Keratinocyte (primary cell): ENCODE results near the gene ROBO2. TPM values are rescaled to one million over a fixed set of nuclear protein-coding genes. Genes with fewer than 3 reads are reported as not detected.

Source experiments
- DNase-seq: peaks from one replicate; pipeline ENCODE4 v3.0.0-alpha.2; 2011; ENCODE audit warnings: low read depth, missing footprints, low spot score
- FAIRE-seq: peaks from 2 replicates; lab custom pipeline; 2011; peaks lifted over from hg19 to GRCh38; lab: Jason Lieb, UNC
- H2AFZ ChIP-seq: 2 replicates; pipeline ENCODE4 v1.6.0; 2012; ENCODE audit warnings: low read length, control low read depth, inconsistent platforms; ENCODE audit not compliant: control insufficient read depth
- H3K27ac ChIP-seq: 2 replicates; pipeline ENCODE4 v1.5.1; 2011; ENCODE audit warnings: low read length; ENCODE audit not compliant: control insufficient read depth, insufficient read depth
- H3K27me3 ChIP-seq: 3 replicates; pipeline ENCODE4 v1.6.0; 2011; ENCODE audit warnings: low read length; ENCODE audit not compliant: control insufficient read depth, insufficient read depth; ENCODE audit errors: extremely low read depth
- H3K36me3 ChIP-seq, 2 experiments: 2 replicates in 1 of 2; 3 replicates in 1 of 2; pipeline ENCODE4 v1.5.1; 2011; ENCODE audit warnings: low read length in 2 of 2, mild to moderate bottlenecking in 1 of 2; ENCODE audit not compliant: control insufficient read depth in 2 of 2, insufficient read depth in 2 of 2; ENCODE audit errors: extremely low read depth in 1 of 2
- H3K4me1 ChIP-seq: 3 replicates; pipeline ENCODE4 v1.5.1; 2011; ENCODE audit warnings: low read length; ENCODE audit not compliant: control insufficient read depth, insufficient read depth; ENCODE audit errors: extremely low read depth
- H3K4me2 ChIP-seq: 3 replicates; pipeline ENCODE4 v1.6.0; 2011; ENCODE audit warnings: low read depth, low read length; ENCODE audit not compliant: control insufficient read depth, insufficient read depth; ENCODE audit errors: extremely low read depth
- H3K4me3 ChIP-seq, 3 experiments: fragments of 200-600 bp in 1 of 3; sonication (generic) in 1 of 3; 2 replicates in 2 of 3; 3 replicates in 1 of 3; pipeline ENCODE4 v1.5.1; 2011 to 2016; ENCODE audit warnings: low read length in 3 of 3, mild to moderate bottlenecking in 3 of 3, control low read depth in 2 of 3, inconsistent platforms in 1 of 3, low read depth in 1 of 3, mixed read lengths in 1 of 3, mixed run types in 1 of 3, moderate library complexity in 1 of 3; ENCODE audit not compliant: control insufficient read depth in 2 of 3, insufficient read depth in 2 of 3; ENCODE audit errors: extremely low read depth in 1 of 3
- H3K79me2 ChIP-seq: 2 replicates; pipeline ENCODE4 v1.6.0; 2012; ENCODE audit warnings: low read length; ENCODE audit not compliant: control insufficient read depth, insufficient read depth
- H3K9ac ChIP-seq: 3 replicates; pipeline ENCODE4 v1.6.0; 2011; ENCODE audit warnings: low read length; ENCODE audit not compliant: control insufficient read depth, insufficient read depth; ENCODE audit errors: extremely low read depth
- H3K9me1 ChIP-seq: 3 replicates; pipeline ENCODE4 v1.6.0; 2011; ENCODE audit warnings: low read length; ENCODE audit not compliant: control insufficient read depth, insufficient read depth; ENCODE audit errors: extremely low read depth
- H3K9me3 ChIP-seq: 2 replicates; pipeline ENCODE4 v1.5.1; 2012; ENCODE audit warnings: low read depth, low read length; ENCODE audit not compliant: control insufficient read depth
- H4K20me1 ChIP-seq: 3 replicates; pipeline ENCODE4 v1.6.0; 2011; ENCODE audit warnings: low read length; ENCODE audit not compliant: control insufficient read depth, insufficient read depth; ENCODE audit errors: extremely low read depth
- CTCF ChIP-seq, 3 experiments: IDR thresholded peaks in 1 of 3; conservative IDR thresholded peaks in 1 of 3; optimal IDR thresholded peaks in 1 of 3; 2 replicates in 2 of 3; 3 replicates in 1 of 3; pipeline versions ENCODE3 to v1.5.1; 2011; ENCODE audit warnings: low read length in 3 of 3, mild to moderate bottlenecking in 3 of 3, moderate library complexity in 2 of 3, control low read depth in 1 of 3, inconsistent platforms in 1 of 3; ENCODE audit not compliant: insufficient read depth in 2 of 3; ENCODE audit errors: extremely low read depth in 1 of 3
- EZH2 ChIP-seq: IDR thresholded peaks from one replicate; pipeline ENCODE4 v1.6.1; 2012; ENCODE audit warnings: inconsistent platforms, mild to moderate bottlenecking, low read length, moderate library complexity
- dilution Hi-C: fragments of 300-500 bp; cut with MboI; formaldehyde crosslinking; loops from one replicate; pipeline ENCODE4 v1.7.0; 2020; ENCODE audit warnings: low sequenced_read_pairs; ENCODE audit not compliant: extremely low pct_ligation_motif_present
- polyA plus RNA-seq, 5 experiments: library from polyadenylated mRNA; depleted of rRNA in 3 of 5; stranded (reverse) in 3 of 5; stranded (forward) in 1 of 5; unstranded in 1 of 5; fragments of >200 nt; gene quantifications; 1 replicate in 1 of 5; 2 replicates in 3 of 5; 3 replicates in 1 of 5; pipeline versions ENCODE4 v1.2.1 to v1.2.3, GENCODE V29; 2011 to 2012; ENCODE audit warnings: missing spikeins in 2 of 5, low read depth in 1 of 5, low replicate concordance in 1 of 5
- small RNA-seq, 3 experiments: library from RNA; depleted of rRNA; stranded (forward); fragments of <200 nt; gene quantifications; one replicate each; pipeline ENCODE3, GENCODE V24; 2012; ENCODE audit warnings: low read depth in 3 of 3, low replicate concordance in 1 of 3; ENCODE audit not compliant: insufficient read length in 3 of 3

Gene ROBO2
- polyA plus RNA-seq, 1 donor (not counting 4 experiments of a cell fraction or from before 2014, with no cell fraction given) = 0.30 TPM

GRCh38 chr3:77699125-77699691 is 659.3 kb downstream of the ROBO2 start:
- no peaks in the 10 kb centered on the region for H3K79me2 ChIP-seq
- no peak overlapping the region for H3K27ac ChIP-seq
- dilution Hi-C loops = no loop called here
- H4K20me1 ChIP-seq = no peaks in the 10 kb centered on the region
- H3K4me2 ChIP-seq = no peak overlapping the region
- H2AFZ ChIP-seq = no peak overlapping the region
- DNase-seq (no peak), FAIRE-seq (no peak)
- H3K9me3 ChIP-seq = no peaks in the 10 kb centered on the region
- no peaks in the 10 kb centered on the region for H3K27me3 ChIP-seq
- no peak for TF ChIP-seq CTCF (optimal IDR thresholded peaks at IDR 0.05 in 1 of 3, IDR thresholded peaks at IDR 0.05 in 1 of 3, conservative IDR thresholded peaks at IDR 0.05 in 1 of 3; ENCODE audit: extremely low read depth in 1 of 3, insufficient read depth in 2 of 3, low read length in 3 of 3)
- no peak for TF ChIP-seq EZH2
- H3K9ac ChIP-seq = no peak overlapping the region
- H3K4me3 ChIP-seq = no peak overlapping the region
- H3K36me3 ChIP-seq = no peaks in the 10 kb centered on the region
- no peaks in the 10 kb centered on the region for H3K9me1 ChIP-seq
- no peaks in the 10 kb centered on the region for H3K4me1 ChIP-seq

Small RNA genes lying within 50 kb of the gene (small RNA-seq; reads per million reads assigned to genes)
- gene RNU6-386P = 0 reads per million in 3 experiments
